B cell (primary cell): ENCODE data around the gene TSPAN5.

ENCODE experiments used
- EZH2 ChIP-seq: IDR thresholded peaks from 2 replicates; pipeline ENCODE4 v1.6.1; 2012; ENCODE audit warnings: borderline replicate concordance, low read depth, mild to moderate bottlenecking, moderate library complexity, low read length; ENCODE audit not compliant: insufficient read depth, poor library complexity, severe bottlenecking
- TF ChIP-seq, protein P1 (sequence below): fragments of 200-600 bp; IDR thresholded peaks from one replicate; pipeline ENCODE4 v1.8.0; 2022; ENCODE audit warnings: antibody characterized with exemption, mild to moderate bottlenecking

DNA sequence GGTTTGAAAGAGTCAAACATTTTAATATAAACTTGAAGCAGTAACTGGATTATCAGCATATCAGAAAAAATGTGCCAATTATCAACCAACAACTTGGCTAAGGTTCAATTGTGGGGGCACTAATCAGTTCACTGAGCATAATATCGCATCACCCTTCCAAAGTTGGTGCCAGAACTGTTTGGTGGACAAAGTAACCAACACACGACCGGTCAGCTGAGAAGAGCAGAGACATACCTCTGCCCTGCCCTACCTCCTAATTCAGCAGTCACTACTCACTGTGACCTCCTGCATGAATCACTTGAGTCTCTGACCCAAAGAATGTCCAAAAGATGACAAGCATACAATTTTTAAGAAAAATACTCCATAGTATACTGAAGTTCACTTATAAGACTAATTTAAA is 53.2 kb downstream of the TSPAN5 start:
- TF ChIP-seq, protein P1, sequence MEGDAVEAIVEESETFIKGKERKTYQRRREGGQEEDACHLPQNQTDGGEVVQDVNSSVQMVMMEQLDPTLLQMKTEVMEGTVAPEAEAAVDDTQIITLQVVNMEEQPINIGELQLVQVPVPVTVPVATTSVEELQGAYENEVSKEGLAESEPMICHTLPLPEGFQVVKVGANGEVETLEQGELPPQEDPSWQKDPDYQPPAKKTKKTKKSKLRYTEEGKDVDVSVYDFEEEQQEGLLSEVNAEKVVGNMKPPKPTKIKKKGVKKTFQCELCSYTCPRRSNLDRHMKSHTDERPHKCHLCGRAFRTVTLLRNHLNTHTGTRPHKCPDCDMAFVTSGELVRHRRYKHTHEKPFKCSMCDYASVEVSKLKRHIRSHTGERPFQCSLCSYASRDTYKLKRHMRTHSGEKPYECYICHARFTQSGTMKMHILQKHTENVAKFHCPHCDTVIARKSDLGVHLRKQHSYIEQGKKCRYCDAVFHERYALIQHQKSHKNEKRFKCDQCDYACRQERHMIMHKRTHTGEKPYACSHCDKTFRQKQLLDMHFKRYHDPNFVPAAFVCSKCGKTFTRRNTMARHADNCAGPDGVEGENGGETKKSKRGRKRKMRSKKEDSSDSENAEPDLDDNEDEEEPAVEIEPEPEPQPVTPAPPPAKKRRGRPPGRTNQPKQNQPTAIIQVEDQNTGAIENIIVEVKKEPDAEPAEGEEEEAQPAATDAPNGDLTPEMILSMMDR, result no peak
- no peak for TF ChIP-seq EZH2
